Gastrocnemius medialis (tissue), 4 donors: ENCODE data around the gene CACNA2D1. TPM values are rescaled to one million over a fixed set of nuclear protein-coding genes. Genes with fewer than 3 reads are reported as not detected.

ENCODE experiments used
- ATAC-seq, 2 donors: fragments of 150-250 bp; one replicate each; pipeline ENCODE4 v1.9.1; 2016
- DNase-seq, 2 donors: peaks; one replicate each; pipeline ENCODE4 v3.0.0-alpha.2; 2019
- H3K27ac ChIP-seq, 4 donors: fragments of 200-600 bp; sonication (generic); 1 replicate in 1 of 4; 2 replicates in 3 of 4; pipeline ENCODE4 v1.5.1; 2016 to 2018; ENCODE audit warnings: mild to moderate bottlenecking in 2 of 4, moderate library complexity in 1 of 4
- H3K27me3 ChIP-seq, 3 donors: fragments of 200-600 bp; sonication (generic) in 2 of 3; 1 replicate in 1 of 3; 2 replicates in 2 of 3; pipeline versions ENCODE4 v1.5.1 to v1.6.0; 2016 to 2019; ENCODE audit warnings: mild to moderate bottlenecking in 1 of 3, moderate library complexity in 1 of 3
- H3K36me3 ChIP-seq, 2 donors: fragments of 200-600 bp; sonication (generic) in 1 of 2; one replicate each; pipeline ENCODE4 v1.5.1; 2017 to 2018
- H3K4me1 ChIP-seq, 2 donors: fragments of 200-600 bp; sonication (generic) in 1 of 2; one replicate each; pipeline ENCODE4 v1.5.1; 2016 to 2017; ENCODE audit warnings: mild to moderate bottlenecking in 2 of 2
- H3K4me3 ChIP-seq, 4 donors: fragments of 200-600 bp; sonication (generic) in 3 of 4; 1 replicate in 1 of 4; 2 replicates in 3 of 4; pipeline ENCODE4 v1.5.1; 2016 to 2019; ENCODE audit warnings: mild to moderate bottlenecking in 2 of 4
- H3K9me3 ChIP-seq, 3 donors: fragments of 200-600 bp; sonication (generic) in 2 of 3; 1 replicate in 1 of 3; 2 replicates in 2 of 3; pipeline ENCODE4 v1.5.1; 2016 to 2019
- CTCF ChIP-seq, 5 experiments: fragments of 450-650 bp in 3 of 5; fragments of 200-600 bp in 2 of 5; sonication (generic) in 2 of 5; IDR thresholded peaks in 4 of 5; conservative IDR thresholded peaks in 1 of 5; 1 replicate in 4 of 5; 2 replicates in 1 of 5; pipeline ENCODE4 v1.5.1; 2016 to 2019; ENCODE audit warnings: antibody characterized with exemption in 5 of 5, mild to moderate bottlenecking in 3 of 5, moderate library complexity in 3 of 5
- POLR2A ChIP-seq, 2 donors: fragments of 450-650 bp; IDR thresholded peaks; one replicate each; pipeline ENCODE4 v1.6.1; 2017; ENCODE audit warnings: antibody characterized with exemption in 2 of 2, mild to moderate bottlenecking in 2 of 2, moderate library complexity in 2 of 2
- in situ Hi-C, 4 donors: fragments of 200-750 bp; cut with MboI; loops; one replicate each; pipeline versions ENCODE4 v1.15.0 to v1.8.0; 2017; ENCODE audit warnings: low sequenced_read_pairs in 4 of 4
- intact Hi-C: fragments of 100-400 bp; cut with DNase I; formaldehyde crosslinking; loops from one replicate; pipeline ENCODE4 v1.15.1; 2023; ENCODE audit warnings: low total_unique reads
- total RNA-seq, 4 donors: library from RNA; depleted of rRNA; stranded (reverse); fragments of >200 nt; gene quantifications; one replicate each; pipeline versions ENCODE4 v1.1.0 to v1.2.3, GENCODE V29; 2016

The CACNA2D1 gene
- total RNA-seq, 4 donors from 2014 or later = 83.9 to 157 (median 120) TPM

GRCh38 chr7:82305347-82306005 lies 138.1 kb downstream of the CACNA2D1 start:
- DNase-seq (no peak), ATAC-seq (no peak)
- in situ Hi-C loops (no loop called here), intact Hi-C loops (no loop called here)
- H3K36me3 ChIP-seq = no peaks in the 10 kb centered on the region
- no peak overlapping the region for H3K4me3 ChIP-seq
- H3K27me3 ChIP-seq = no peaks in the 10 kb centered on the region
- no peaks in the 10 kb centered on the region for H3K9me3 ChIP-seq
- H3K4me1 ChIP-seq = no peaks in the 10 kb centered on the region
- H3K27ac ChIP-seq = no peak overlapping the region
- no peak for TF ChIP-seq CTCF (IDR thresholded peaks at IDR 0.05 in 4 of 5, conservative IDR thresholded peaks at IDR 0.05 in 1 of 5)
- TF ChIP-seq POLR2A (IDR thresholded peaks at IDR 0.05) = no peak

- Histone ChIP-seq H3K4me1 (peaks cover 4 to 18% of the 10 kb centered on the region in 2 donors), H3K36me3 (no peaks in the 10 kb centered on the region), H3K27me3 (no peaks in the 10 kb centered on the region), H3K4me3 (no peak overlapping the region), H3K9me3 (no peaks in the 10 kb centered on the region), H3K27ac (peak overlapping the region in 1 of 4 donors; percentile 41)
- intact Hi-C loops = no loop called here
- no peak for ATAC-seq
- TF ChIP-seq POLR2A (IDR thresholded peaks at IDR 0.05) (no peak), CTCF (IDR thresholded peaks at IDR 0.05 in 4 of 5, conservative IDR thresholded peaks at IDR 0.05 in 1 of 5) (no peak)
- DNase-seq = no peak
- in situ Hi-C loops = no loop called here
Measured at GRCh38 chr7:82294865-82295264, 148.7 kb downstream of the CACNA2D1 start.

GRCh38 chr7:82294382-82294784 lies 149.2 kb downstream of the CACNA2D1 start:
- in situ Hi-C loops = no loop called here
- peak overlapping the region in 2 of 4 donors; percentile 23 to 41 for H3K27ac ChIP-seq
- no peaks in the 10 kb centered on the region for H3K27me3 ChIP-seq
- H3K9me3 ChIP-seq = no peaks in the 10 kb centered on the region
- DNase-seq = no peak
- no peak for TF ChIP-seq CTCF (IDR thresholded peaks at IDR 0.05 in 4 of 5, conservative IDR thresholded peaks at IDR 0.05 in 1 of 5)
- TF ChIP-seq POLR2A (IDR thresholded peaks at IDR 0.05) = no peak
- intact Hi-C loops = no loop called here
- no peak for ATAC-seq
- H3K4me1 ChIP-seq = peaks cover 6 to 23% of the 10 kb centered on the region in 2 donors
- H3K4me3 ChIP-seq = no peak overlapping the region
- no peaks in the 10 kb centered on the region for H3K36me3 ChIP-seq

GRCh38 chr7:82293467-82293866 lies 150.1 kb downstream of the CACNA2D1 start:
- no peaks in the 10 kb centered on the region for H3K27me3 ChIP-seq
- ATAC-seq (no peak), DNase-seq (no peak)
- intact Hi-C loops (no loop called here), in situ Hi-C loops (no loop called here)
- TF ChIP-seq CTCF (IDR thresholded peaks at IDR 0.05 in 4 of 5, conservative IDR thresholded peaks at IDR 0.05 in 1 of 5) (no peak), POLR2A (IDR thresholded peaks at IDR 0.05) (no peak)
- no peak overlapping the region for H3K4me3 ChIP-seq
- peaks cover 16 to 31% of the 10 kb centered on the region in 2 donors for H3K4me1 ChIP-seq
- peak overlapping the region in 2 of 4 donors; percentile 23 to 41 for H3K27ac ChIP-seq
- H3K9me3 ChIP-seq = no peaks in the 10 kb centered on the region
- no peaks in the 10 kb centered on the region for H3K36me3 ChIP-seq

- Histone ChIP-seq H3K4me3 (no peak overlapping the region), H3K4me1 (peaks cover 27 to 41% of the 10 kb centered on the region in 2 donors), H3K27ac (no peak overlapping the region), H3K9me3 (no peaks in the 10 kb centered on the region), H3K36me3 (no peaks in the 10 kb centered on the region), H3K27me3 (no peaks in the 10 kb centered on the region)
- DNase-seq (no peak), ATAC-seq (no peak)
- TF ChIP-seq POLR2A (IDR thresholded peaks at IDR 0.05) (no peak), CTCF (IDR thresholded peaks at IDR 0.05 in 4 of 5, conservative IDR thresholded peaks at IDR 0.05 in 1 of 5) (no peak)
- in situ Hi-C loops (no loop called here), intact Hi-C loops (no loop called here)
Measured at GRCh38 chr7:82291931-82292330, 151.6 kb downstream of the CACNA2D1 start.
